Measurements from ENCODE around the gene PPM1K. TPM values are rescaled to one million over a fixed set of nuclear protein-coding genes. Genes with fewer than 3 reads are reported as not detected.

PPM1K gene
- polyA plus RNA-seq, 6 donors from 2014 or later = 136 to 193 (median 169) TPM

- no peak for DNase-seq
- peaks cover 0 to 4% (median 0%) of the 10 kb centered on the region in 3 donors for H3K4me1 Mint-ChIP-seq
- ATAC-seq (ENCODE audit: low read depth in 2 of 2) = no peak
- no peaks in the 10 kb centered on the region for H3K27me3 Mint-ChIP-seq
- no peaks in the 10 kb centered on the region for H3K36me3 Mint-ChIP-seq
- peak overlapping the region in 1 of 6 donors; percentile 21 for H3K27ac Mint-ChIP-seq
- H3K9me3 Mint-ChIP-seq = no peaks in the 10 kb centered on the region
- no peak overlapping the region for H3K4me3 Mint-ChIP-seq
Measured at GRCh38 chr4:88296413-88297211, 12.3 kb upstream of the PPM1K start.

- ATAC-seq (ENCODE audit: low read depth in 2 of 2) = no peak
- no peaks in the 10 kb centered on the region for H3K9me3 Mint-ChIP-seq
- no peak for DNase-seq
- H3K4me3 Mint-ChIP-seq = no peak overlapping the region
- H3K4me1 Mint-ChIP-seq = peaks cover 0 to 4% (median 0%) of the 10 kb centered on the region in 3 donors
- no peaks in the 10 kb centered on the region for H3K27me3 Mint-ChIP-seq
- H3K27ac Mint-ChIP-seq = no peak overlapping the region
- H3K36me3 Mint-ChIP-seq = no peaks in the 10 kb centered on the region
Measured at GRCh38 chr4:88295656-88296055, 11.3 kb upstream of the PPM1K start.

- H3K27ac Mint-ChIP-seq = no peak overlapping the region
- no peak for ATAC-seq (ENCODE audit: low read depth in 2 of 2)
- H3K9me3 Mint-ChIP-seq = no peaks in the 10 kb centered on the region
- H3K4me3 Mint-ChIP-seq = no peak overlapping the region
- no peak for DNase-seq
- H3K27me3 Mint-ChIP-seq = no peaks in the 10 kb centered on the region
- H3K36me3 Mint-ChIP-seq = no peaks in the 10 kb centered on the region
- peaks cover 0 to 3% (median 0%) of the 10 kb centered on the region in 3 donors for H3K4me1 Mint-ChIP-seq
Measured at GRCh38 chr4:88291003-88291402, 6.6 kb upstream of the PPM1K start.

DNA sequence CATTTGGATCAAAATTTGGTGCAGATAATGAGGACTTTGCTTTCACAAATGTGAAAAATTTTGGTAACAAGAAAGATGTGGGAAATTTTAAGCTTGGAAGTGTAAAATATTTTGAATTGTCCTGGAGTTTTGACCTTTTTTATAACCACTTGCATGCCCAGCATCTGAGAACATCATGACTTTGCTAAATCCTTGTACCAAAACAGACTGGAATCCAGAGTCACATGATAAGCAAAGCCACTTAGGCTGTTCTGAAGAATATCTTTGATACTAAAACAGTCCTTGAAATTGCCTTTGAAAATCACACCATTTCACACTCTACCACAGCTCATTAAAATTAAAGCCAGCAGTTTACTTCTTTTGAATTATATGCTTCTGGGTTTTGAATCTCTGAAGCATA is 2.5 kb upstream of the PPM1K start:
- Mint-ChIP-seq H3K27ac (peak overlapping the region in 1 of 6 donors; percentile 21), H3K4me3 (no peak overlapping the region), H3K4me1 (peaks cover 18 to 26% (median 25%) of the 10 kb centered on the region in 3 donors), H3K27me3 (no peaks in the 10 kb centered on the region), H3K9me3 (no peaks in the 10 kb centered on the region), H3K36me3 (peaks cover 0 to 8% of the 10 kb centered on the region in 2 donors)
- no peak for DNase-seq
- ATAC-seq (ENCODE audit: low read depth in 2 of 2) = no peak

DNA sequence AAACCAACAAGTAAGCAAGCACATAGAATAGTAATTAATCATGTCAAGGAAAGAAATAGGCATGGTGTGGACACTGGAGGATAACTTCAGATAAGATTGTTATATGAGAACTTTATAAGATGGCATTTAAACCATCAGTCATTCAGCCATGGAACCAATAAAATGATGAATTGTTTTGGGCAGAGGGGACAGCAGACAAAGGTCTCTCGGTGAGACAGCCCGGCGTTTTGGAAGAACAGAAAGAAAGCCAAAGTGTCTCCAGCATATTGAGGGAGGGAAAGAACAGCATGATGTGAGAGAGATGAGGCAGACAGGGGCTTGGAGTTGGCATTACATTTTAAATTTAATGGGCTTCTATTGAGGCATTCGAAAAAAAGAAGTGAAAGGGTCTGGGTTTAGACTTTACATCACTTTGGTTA is 883 bp upstream of the PPM1K start:
- Mint-ChIP-seq H3K27ac (peak overlapping the region; percentile 98 to 100 (median 99)), H3K9me3 (peaks cover 0 to 4% (median 0%) of the 10 kb centered on the region in 7 donors), H3K36me3 (peaks cover 0 to 8% of the 10 kb centered on the region in 2 donors), H3K27me3 (no peaks in the 10 kb centered on the region), H3K4me3 (peak overlapping the region; percentile 91 to 100 (median 98)), H3K4me1 (peaks cover 30 to 41% (median 36%) of the 10 kb centered on the region in 3 donors)
- no peak for DNase-seq
- no peak for ATAC-seq (ENCODE audit: low read depth in 2 of 2)

DNA sequence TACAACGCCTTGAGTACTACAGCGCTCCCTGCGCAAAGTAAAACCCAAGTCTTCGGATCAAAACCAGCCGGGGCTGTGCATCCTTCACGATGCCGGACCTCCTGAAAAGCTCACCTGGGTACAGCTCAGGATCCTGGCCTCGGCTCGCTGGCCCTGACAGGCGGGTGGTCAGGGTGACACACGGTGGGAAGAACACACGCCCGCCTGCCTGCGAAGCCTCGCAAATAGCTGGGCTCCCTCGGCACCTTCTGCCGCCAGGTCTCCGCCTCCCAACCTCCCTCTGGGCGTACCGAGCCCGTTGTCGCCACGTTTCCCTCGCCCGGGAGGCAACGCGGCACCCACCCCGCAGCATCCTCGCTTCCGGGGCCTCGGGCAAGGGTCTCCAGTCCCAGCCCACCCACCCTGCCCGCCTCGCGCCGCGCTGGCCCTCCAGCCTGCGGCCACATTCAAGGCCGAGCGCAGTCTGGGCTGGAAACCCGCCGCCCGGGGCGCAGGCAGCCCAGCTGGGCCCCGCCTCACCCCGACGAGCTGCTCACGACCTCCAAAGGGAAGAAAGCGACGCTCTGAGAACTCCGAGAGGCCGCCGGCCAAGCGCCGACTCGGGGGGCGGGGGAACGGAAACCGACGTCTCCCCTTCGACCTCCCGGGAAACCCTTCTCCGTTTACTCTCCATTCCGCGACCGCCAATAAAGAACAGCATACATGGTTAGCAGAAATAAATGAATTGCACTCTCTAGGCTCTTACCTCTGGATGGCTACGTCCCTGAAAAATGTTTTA is 511 bp downstream of the PPM1K start:
- H3K27me3 Mint-ChIP-seq = no peaks in the 10 kb centered on the region
- H3K36me3 Mint-ChIP-seq = peaks cover 0 to 12% of the 10 kb centered on the region in 2 donors
- DNase-seq = peak; percentile 78
- peaks cover 0 to 11% (median 3%) of the 10 kb centered on the region in 7 donors for H3K9me3 Mint-ChIP-seq
- H3K27ac Mint-ChIP-seq = peak overlapping the region; percentile 98 to 100 (median 99)
- peak; percentile 51 to 55 for ATAC-seq (ENCODE audit: low read depth in 2 of 2)
- peak overlapping the region; percentile 91 to 100 (median 98) for H3K4me3 Mint-ChIP-seq
- H3K4me1 Mint-ChIP-seq = peaks cover 36 to 55% (median 45%) of the 10 kb centered on the region in 3 donors

GRCh38 chr4:88280228-88280795 is 4.0 kb downstream of the PPM1K start:
- Mint-ChIP-seq H3K4me1 (peaks cover 55 to 81% (median 69%) of the 10 kb centered on the region in 3 donors), H3K9me3 (peaks cover 0 to 33% (median 23%) of the 10 kb centered on the region in 7 donors), H3K4me3 (peak overlapping the region; percentile 74 to 100 (median 85)), H3K27ac (peak overlapping the region in 5 of 6 donors; percentile 68 to 98 (median 94)), H3K36me3 (peaks cover 10 to 31% of the 10 kb centered on the region in 2 donors), H3K27me3 (no peaks in the 10 kb centered on the region)
- ATAC-seq (ENCODE audit: low read depth in 2 of 2) = no peak
- DNase-seq = no peak

DNA sequence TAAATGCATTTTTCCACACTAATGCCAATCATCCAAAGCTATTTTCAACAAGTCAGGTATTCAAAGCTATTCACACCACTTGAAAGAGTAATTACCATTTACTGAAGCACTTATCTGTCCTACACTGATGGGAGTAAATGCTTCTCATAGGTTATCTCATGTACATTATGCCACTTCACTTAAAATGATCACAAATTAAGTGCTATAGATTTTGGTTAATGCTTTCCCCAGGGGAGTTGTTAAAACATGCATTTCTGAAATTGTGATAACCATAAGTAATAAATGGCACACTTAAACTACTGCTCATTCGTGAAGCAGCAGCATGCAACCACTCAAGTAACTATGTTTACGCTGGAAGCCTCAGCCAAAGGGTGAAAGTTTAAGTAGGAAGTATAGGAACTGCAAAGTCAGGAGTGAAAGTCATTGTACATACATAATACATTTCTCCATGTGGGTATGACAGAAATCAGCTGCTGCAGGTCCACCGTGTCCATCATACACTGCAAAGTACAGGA is 6.6 kb downstream of the PPM1K start:
- no peak for ATAC-seq (ENCODE audit: low read depth in 2 of 2)
- Mint-ChIP-seq H3K27me3 (no peaks in the 10 kb centered on the region), H3K4me1 (peaks cover 55 to 86% (median 68%) of the 10 kb centered on the region in 3 donors), H3K27ac (peak overlapping the region in 2 of 6 donors; percentile 45 to 68), H3K36me3 (peaks cover 10 to 29% of the 10 kb centered on the region in 2 donors), H3K9me3 (peaks cover 0 to 33% (median 23%) of the 10 kb centered on the region in 7 donors), H3K4me3 (peak overlapping the region in 3 of 8 donors; percentile 45 to 52 (median 47))
- DNase-seq = no peak

GRCh38 chr4:88276952-88277710 is 7.2 kb downstream of the PPM1K start:
- H3K27ac Mint-ChIP-seq = peak overlapping the region in 3 of 6 donors; percentile 24 to 76 (median 45)
- peaks cover 55 to 87% (median 62%) of the 10 kb centered on the region in 3 donors for H3K4me1 Mint-ChIP-seq

DNA sequence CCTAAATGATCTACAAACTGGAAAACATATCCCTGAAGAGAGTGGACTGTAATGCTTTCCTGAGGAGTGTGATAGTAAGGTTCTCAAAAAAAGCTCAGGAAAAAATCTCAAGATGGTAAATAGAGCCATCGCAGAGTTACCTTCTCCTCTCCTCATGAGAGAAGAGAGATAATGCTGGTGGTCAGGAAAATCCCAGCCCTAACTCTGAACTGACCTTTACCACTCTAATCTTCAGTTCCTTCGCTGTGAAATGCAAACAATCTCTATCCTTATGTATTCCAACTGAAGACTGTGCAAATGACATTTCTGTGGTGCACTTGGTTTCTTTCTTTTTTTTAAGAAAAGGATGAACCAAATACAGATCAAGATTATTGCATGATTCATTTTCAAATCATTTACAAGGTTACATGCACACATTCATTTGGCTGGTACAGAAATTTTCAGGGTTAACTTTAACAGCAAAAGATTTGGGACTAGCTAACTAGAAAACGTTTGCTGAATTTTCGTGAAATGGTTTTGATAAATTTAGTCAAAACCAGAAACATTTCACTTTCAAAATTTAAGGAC is 8.3 kb downstream of the PPM1K start:
- Mint-ChIP-seq H3K4me1 (peaks cover 47 to 80% (median 57%) of the 10 kb centered on the region in 3 donors), H3K36me3 (peaks cover 10 to 34% of the 10 kb centered on the region in 2 donors), H3K9me3 (peaks cover 0 to 33% (median 23%) of the 10 kb centered on the region in 7 donors), H3K4me3 (peak overlapping the region; percentile 52 to 88 (median 78)), H3K27ac (peak overlapping the region in 5 of 6 donors; percentile 41 to 94 (median 72)), H3K27me3 (no peaks in the 10 kb centered on the region)
- DNase-seq = no peak
- ATAC-seq (ENCODE audit: low read depth in 2 of 2) = peak in 1 of 2 donors; percentile 8

More at GRCh38 chr4:88276952-88277710, 7.2 kb downstream of the PPM1K start:
- ATAC-seq (ENCODE audit: low read depth in 2 of 2) = no peak
- no peak for DNase-seq
- peak overlapping the region in 4 of 8 donors; percentile 6 to 52 (median 46) for H3K4me3 Mint-ChIP-seq
- H3K36me3 Mint-ChIP-seq = peaks cover 10 to 30% of the 10 kb centered on the region in 2 donors
- H3K9me3 Mint-ChIP-seq = peaks cover 0 to 33% (median 23%) of the 10 kb centered on the region in 7 donors
- H3K27me3 Mint-ChIP-seq = no peaks in the 10 kb centered on the region

DNA sequence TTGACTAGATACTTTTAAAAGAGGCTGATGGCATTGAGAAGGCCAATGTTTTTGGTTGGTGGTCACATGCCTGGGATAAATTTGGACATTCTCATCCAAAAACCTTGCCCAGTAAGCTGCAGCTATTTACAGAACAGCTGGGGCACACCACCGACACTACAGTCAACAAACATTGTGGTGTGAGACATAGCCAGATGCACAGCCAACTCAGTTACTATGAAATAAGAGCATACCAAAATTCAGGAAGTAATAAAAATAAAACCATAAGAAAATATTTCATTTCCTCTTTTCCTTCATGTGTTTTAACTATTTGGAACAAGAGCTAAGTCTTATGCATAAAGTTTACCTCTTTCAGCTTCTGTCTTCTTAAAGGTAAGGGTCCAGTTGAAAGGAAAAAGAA is 8.8 kb downstream of the PPM1K start:
- no peaks in the 10 kb centered on the region for H3K27me3 Mint-ChIP-seq
- peaks cover 0 to 32% (median 23%) of the 10 kb centered on the region in 7 donors for H3K9me3 Mint-ChIP-seq
- peaks cover 43 to 77% (median 56%) of the 10 kb centered on the region in 3 donors for H3K4me1 Mint-ChIP-seq
- H3K4me3 Mint-ChIP-seq = peak overlapping the region; percentile 52 to 88 (median 78)
- peak overlapping the region in 5 of 6 donors; percentile 32 to 94 (median 72) for H3K27ac Mint-ChIP-seq
- ATAC-seq (ENCODE audit: low read depth in 2 of 2) (peak; percentile 97 to 98), DNase-seq (peak; percentile 61)
- H3K36me3 Mint-ChIP-seq = peaks cover 10 to 34% of the 10 kb centered on the region in 2 donors

GRCh38 chr4:88268913-88269312 is 15.4 kb downstream of the PPM1K start:
- H3K36me3 Mint-ChIP-seq = peaks cover 0 to 22% of the 10 kb centered on the region in 2 donors
- peaks cover 6 to 22% (median 8%) of the 10 kb centered on the region in 3 donors for H3K4me1 Mint-ChIP-seq

More at GRCh38 chr4:88268913-88269312, 15.4 kb downstream of the PPM1K start:
- Mint-ChIP-seq H3K27me3 (no peaks in the 10 kb centered on the region), H3K9me3 (peaks cover 0 to 2% (median 0%) of the 10 kb centered on the region in 7 donors), H3K27ac (peak overlapping the region in 1 of 6 donors; percentile 49), H3K4me3 (no peak overlapping the region)
- ATAC-seq (ENCODE audit: low read depth in 2 of 2) (no peak), DNase-seq (no peak)

Data from naive B cell (primary cell).